Sigmoid colon (tissue), 4 donors: ENCODE data around the gene GALNT1.

ENCODE experiments used
- CTCF ChIP-seq, 4 experiments: fragments of 450-650 bp in 3 of 4; fragments of 200-600 bp in 1 of 4; IDR thresholded peaks; one replicate each; pipeline ENCODE4 v1.5.1; 2016 to 2019; ENCODE audit warnings: antibody characterized with exemption in 4 of 4, mild to moderate bottlenecking in 3 of 4, moderate library complexity in 2 of 4
- EP300 ChIP-seq, 4 donors: sonication (generic); formaldehyde crosslinking; IDR thresholded peaks; one replicate each; pipeline ENCODE4 v1.6.1; 2017; ENCODE audit warnings: antibody characterized with exemption in 4 of 4
- POLR2A ChIP-seq, 2 donors: fragments of 450-650 bp; IDR thresholded peaks; one replicate each; pipeline ENCODE4 v1.6.1; 2016; ENCODE audit warnings: antibody characterized with exemption in 2 of 2, mild to moderate bottlenecking in 2 of 2, moderate library complexity in 2 of 2

DNA sequence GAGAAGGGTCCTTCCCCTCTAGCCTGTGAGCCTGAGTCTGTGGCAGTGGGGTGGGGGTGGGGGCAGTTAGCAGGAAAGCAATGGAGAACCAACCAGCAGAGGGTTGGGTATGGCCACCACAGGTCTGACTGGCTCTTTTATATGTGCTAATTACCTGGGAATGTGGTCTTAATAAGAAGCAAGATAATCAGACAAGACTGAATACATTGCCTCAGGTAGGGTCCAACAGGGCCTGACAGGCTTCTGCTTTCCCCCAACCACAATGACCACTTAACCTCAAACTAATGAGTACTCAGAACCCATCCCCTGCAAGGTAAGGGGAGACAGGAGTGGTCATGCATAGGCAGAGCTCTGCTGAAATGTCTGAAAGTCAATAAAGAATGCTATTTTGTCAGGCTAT, 39.2 kb upstream of the GALNT1 start:
- TF ChIP-seq CTCF (IDR thresholded peaks at IDR 0.05) (no peak), POLR2A (IDR thresholded peaks at IDR 0.05) (no peak), EP300 (IDR thresholded peaks at IDR 0.05) (no peak)
